Esophagus (tissue), 2 donors: ENCODE results near the gene TRMT44. TPM values are rescaled to one million over a fixed set of nuclear protein-coding genes. Genes with fewer than 3 reads are reported as not detected.
"Not testable (repeated sequence)": the region's sequence is repeated elsewhere in the genome, so short reads cannot be mapped to it uniquely, and the experiment has no call there.

Experiments used
- H3K27ac ChIP-seq, 2 donors: one replicate each; pipeline ENCODE4 v1.5.1; 2013; ENCODE audit warnings: low read depth in 2 of 2, mild to moderate bottlenecking in 2 of 2, inconsistent platforms in 1 of 2, low read length in 1 of 2, moderate library complexity in 1 of 2
- H3K27me3 ChIP-seq, 2 donors: one replicate each; pipeline ENCODE4 v1.6.1; 2013; ENCODE audit warnings: low read length in 2 of 2, control low read depth in 1 of 2, mild to moderate bottlenecking in 1 of 2; ENCODE audit not compliant: insufficient read depth in 2 of 2, control insufficient read depth in 1 of 2
- H3K36me3 ChIP-seq, 2 donors: one replicate each; pipeline ENCODE4 v1.6.1; 2013; ENCODE audit warnings: low read length in 1 of 2; ENCODE audit not compliant: control insufficient read depth in 2 of 2, insufficient read depth in 2 of 2
- H3K4me1 ChIP-seq, 2 donors: one replicate each; pipeline ENCODE4 v1.6.1; 2013; ENCODE audit warnings: low read length in 1 of 2; ENCODE audit not compliant: control insufficient read depth in 2 of 2, insufficient read depth in 2 of 2
- H3K4me3 ChIP-seq, 2 donors: one replicate each; pipeline ENCODE4 v1.5.1; 2013; ENCODE audit warnings: low read length in 2 of 2, mild to moderate bottlenecking in 2 of 2, low read depth in 1 of 2, moderate library complexity in 1 of 2
- H3K9me3 ChIP-seq, 2 donors: one replicate each; pipeline ENCODE4 v1.6.1; 2013; ENCODE audit warnings: mild to moderate bottlenecking in 2 of 2, low read depth in 1 of 2, low read length in 1 of 2, moderate library complexity in 1 of 2; ENCODE audit not compliant: control insufficient read depth in 2 of 2, insufficient read depth in 1 of 2
- WGBS, 2 donors: extraction: QIAGEN DNeasy Blood & Tissue Kit; methylation state at CpG; one replicate each; pipeline ENCODE4 v1.1.7; 2013; 5-methylcytosine and 5-hydroxymethylcytosine counted together
- polyA plus RNA-seq, 2 donors: library from polyadenylated mRNA; stranded (reverse); fragments of 200-250 nt; gene quantifications; one replicate each; pipeline ENCODE4 v1.2.3, GENCODE V29; 2013
- donor health status: healthy with polysubstance abuse.
- donor health status: Bipolar disorder and iron deficiency.

TRMT44 gene
- polyA plus RNA-seq, 2 donors: 15.6 to 17.2 TPM

- H3K27me3 ChIP-seq: no peaks in the 10 kb centered on the region
- H3K36me3 ChIP-seq: peaks cover 23 to 46% of the 10 kb centered on the region in 2 donors
- peaks cover 3 to 13% of the 10 kb centered on the region in 2 donors for H3K4me1 ChIP-seq
- H3K9me3 ChIP-seq: no peaks in the 10 kb centered on the region
- 81 to 86% methylated on average over 14 of the region's 14 CpGs for WGBS, 2 donors
- peak overlapping the region in 1 of 2 donors; percentile 7 for H3K27ac ChIP-seq
- no peak overlapping the region for H3K4me3 ChIP-seq
Observed at GRCh38 chr4:8404791-8405515, 35.6 kb upstream of the TRMT44 start.

GRCh38 chr4:8405516-8405875 lies 35.1 kb upstream of the TRMT44 start:
- H3K9me3 ChIP-seq: no peaks in the 10 kb centered on the region
- no peaks in the 10 kb centered on the region for H3K27me3 ChIP-seq
- H3K4me3 ChIP-seq: no peak overlapping the region
- peaks cover 3 to 16% of the 10 kb centered on the region in 2 donors for H3K4me1 ChIP-seq
- 91 to 96% methylated on average over 9 of the region's 9 CpGs for WGBS, 2 donors
- no peak overlapping the region for H3K27ac ChIP-seq
- H3K36me3 ChIP-seq: peaks cover 23 to 47% of the 10 kb centered on the region in 2 donors

GRCh38 chr4:8406887-8407286 lies 33.7 kb upstream of the TRMT44 start:
- 73 to 77% methylated on average over 7 of the region's 7 CpGs for WGBS, 2 donors
- Histone ChIP-seq H3K4me1 (peaks cover 2 to 19% of the 10 kb centered on the region in 2 donors), H3K36me3 (peaks cover 22 to 56% of the 10 kb centered on the region in 2 donors)
- not testable (repeated sequence) for H3K27me3 ChIP-seq, H3K9me3 ChIP-seq, H3K27ac ChIP-seq, H3K4me3 ChIP-seq

GRCh38 chr4:8407316-8407715 lies 33.3 kb upstream of the TRMT44 start:
- no peak overlapping the region for H3K27ac ChIP-seq
- WGBS, 2 donors: 96 to 97% methylated on average over 14 of the region's 14 CpGs
- H3K36me3 ChIP-seq: peaks cover 22 to 54% of the 10 kb centered on the region in 2 donors

GRCh38 chr4:8407756-8408155 lies 32.8 kb upstream of the TRMT44 start:
- H3K4me1 ChIP-seq: peaks cover 2 to 14% of the 10 kb centered on the region in 2 donors
- 89 to 91% methylated on average over 9 of the region's 9 CpGs for WGBS, 2 donors
- no peaks in the 10 kb centered on the region for H3K9me3 ChIP-seq
- H3K4me3 ChIP-seq: no peak overlapping the region
- no peak overlapping the region for H3K27ac ChIP-seq
- H3K27me3 ChIP-seq: no peaks in the 10 kb centered on the region
- H3K36me3 ChIP-seq: peaks cover 22 to 58% of the 10 kb centered on the region in 2 donors

More at GRCh38 chr4:8407316-8407715, 33.3 kb upstream of the TRMT44 start:
- Histone ChIP-seq H3K9me3 (no peaks in the 10 kb centered on the region), H3K4me1 (peaks cover 2 to 17% of the 10 kb centered on the region in 2 donors), H3K27me3 (no peaks in the 10 kb centered on the region), H3K4me3 (no peak overlapping the region)

- peaks cover 2 to 14% of the 10 kb centered on the region in 2 donors for H3K4me1 ChIP-seq
- no peaks in the 10 kb centered on the region for H3K27me3 ChIP-seq
- H3K27ac ChIP-seq: peak overlapping the region in 1 of 2 donors; percentile 15
- H3K36me3 ChIP-seq: peaks cover 21 to 64% of the 10 kb centered on the region in 2 donors
- WGBS, 2 donors: 69 to 71% methylated on average over 13 to 17 of the region's 17 CpGs
- no peaks in the 10 kb centered on the region for H3K9me3 ChIP-seq
- no peak overlapping the region for H3K4me3 ChIP-seq
Observed at GRCh38 chr4:8409264-8410065, 31.1 kb upstream of the TRMT44 start.

GRCh38 chr4:8410066-8410625 lies 30.4 kb upstream of the TRMT44 start:
- no peaks in the 10 kb centered on the region for H3K9me3 ChIP-seq
- H3K4me3 ChIP-seq: no peak overlapping the region
- peaks cover 2 to 14% of the 10 kb centered on the region in 2 donors for H3K4me1 ChIP-seq
- no peak overlapping the region for H3K27ac ChIP-seq
- WGBS, 2 donors: 82% methylated on average over 9 of the region's 9 CpGs
- no peaks in the 10 kb centered on the region for H3K27me3 ChIP-seq
- H3K36me3 ChIP-seq: peaks cover 16 to 61% of the 10 kb centered on the region in 2 donors

GRCh38 chr4:8410641-8411271 lies 29.8 kb upstream of the TRMT44 start:
- H3K36me3 ChIP-seq: peaks cover 11 to 58% of the 10 kb centered on the region in 2 donors
- H3K4me1 ChIP-seq: peaks cover 2 to 14% of the 10 kb centered on the region in 2 donors
- H3K27ac ChIP-seq: peak overlapping the region in 1 of 2 donors; percentile 43
- H3K27me3 ChIP-seq: no peaks in the 10 kb centered on the region
- H3K9me3 ChIP-seq: no peaks in the 10 kb centered on the region
- H3K4me3 ChIP-seq: no peak overlapping the region
- WGBS, 2 donors: 76 to 77% methylated on average over 26 of the region's 26 CpGs
